IPS-18a (cell line): Measurements from ENCODE around the gene COMMD10.

Experiments
- H3K27ac ChIP-seq: one replicate; pipeline ENCODE4 v1.5.1; 2013; ENCODE audit warnings: low read length
- H3K27me3 ChIP-seq: one replicate; pipeline ENCODE4 v1.6.1; 2013; ENCODE audit warnings: mild to moderate bottlenecking, low read length; ENCODE audit not compliant: control insufficient read depth, insufficient read depth
- H3K36me3 ChIP-seq: one replicate; pipeline ENCODE4 v1.6.1; 2013; ENCODE audit warnings: low read depth, low read length; ENCODE audit not compliant: control insufficient read depth
- H3K4me1 ChIP-seq: one replicate; pipeline ENCODE4 v1.6.1; 2013; ENCODE audit warnings: low read depth, low read length; ENCODE audit not compliant: control insufficient read depth
- H3K4me3 ChIP-seq: one replicate; pipeline ENCODE4 v1.5.1; 2013; ENCODE audit warnings: low read length
- H3K9ac ChIP-seq: one replicate; pipeline ENCODE4 v1.6.1; 2013; ENCODE audit warnings: mild to moderate bottlenecking, low read length, moderate library complexity
- H3K9me3 ChIP-seq: one replicate; pipeline ENCODE4 v1.6.1; 2013; ENCODE audit warnings: low read depth, low read length; ENCODE audit not compliant: control insufficient read depth

The COMMD10 gene

GRCh38 chr5:116296335-116297072, 211.7 kb downstream of the COMMD10 start:
- Histone ChIP-seq H3K27me3 (no peaks in the 10 kb centered on the region), H3K9ac (no peak overlapping the region), H3K36me3 (no peaks in the 10 kb centered on the region)

GRCh38 chr5:116297296-116297814, 212.5 kb downstream of the COMMD10 start:
- H3K36me3 ChIP-seq: peaks cover under 1% of the 10 kb centered on the region
- H3K27me3 ChIP-seq: no peaks in the 10 kb centered on the region
- H3K27ac ChIP-seq: no peak overlapping the region
- no peaks in the 10 kb centered on the region for H3K9me3 ChIP-seq
- no peak overlapping the region for H3K9ac ChIP-seq
- no peak overlapping the region for H3K4me3 ChIP-seq
- H3K4me1 ChIP-seq: peaks cover 4% of the 10 kb centered on the region

More at GRCh38 chr5:116296335-116297072, 211.7 kb downstream of the COMMD10 start:
- H3K4me3 ChIP-seq: no peak overlapping the region
- peaks cover 6% of the 10 kb centered on the region for H3K4me1 ChIP-seq
- no peak overlapping the region for H3K27ac ChIP-seq
- H3K9me3 ChIP-seq: no peaks in the 10 kb centered on the region

- Histone ChIP-seq H3K4me3 (no peak overlapping the region), H3K4me1 (peaks cover 4% of the 10 kb centered on the region), H3K36me3 (peaks cover 5% of the 10 kb centered on the region), H3K27ac (no peak overlapping the region), H3K27me3 (no peaks in the 10 kb centered on the region), H3K9ac (no peak overlapping the region), H3K9me3 (no peaks in the 10 kb centered on the region)
Measured at GRCh38 chr5:116299746-116300640, 215.2 kb downstream of the COMMD10 start.

GRCh38 chr5:116301110-116301509, 216.3 kb downstream of the COMMD10 start:
- H3K4me1 ChIP-seq: peaks cover 4% of the 10 kb centered on the region
- H3K9me3 ChIP-seq: no peaks in the 10 kb centered on the region
- H3K27me3 ChIP-seq: no peaks in the 10 kb centered on the region
- peaks cover 9% of the 10 kb centered on the region for H3K36me3 ChIP-seq
- H3K4me3 ChIP-seq: no peak overlapping the region
- H3K27ac ChIP-seq: no peak overlapping the region
- H3K9ac ChIP-seq: no peak overlapping the region

- H3K9ac ChIP-seq: no peak overlapping the region
- H3K9me3 ChIP-seq: peaks cover 3% of the 10 kb centered on the region
- no peak overlapping the region for H3K27ac ChIP-seq
- H3K36me3 ChIP-seq: peaks cover 9% of the 10 kb centered on the region
- H3K4me3 ChIP-seq: no peak overlapping the region
- no peaks in the 10 kb centered on the region for H3K27me3 ChIP-seq
- peaks cover 4% of the 10 kb centered on the region for H3K4me1 ChIP-seq
Measured at GRCh38 chr5:116303340-116303739, 218.5 kb downstream of the COMMD10 start.

- Histone ChIP-seq H3K4me1 (peaks cover 4% of the 10 kb centered on the region), H3K27ac (no peak overlapping the region), H3K9me3 (peaks cover 3% of the 10 kb centered on the region), H3K36me3 (peaks cover 9% of the 10 kb centered on the region), H3K4me3 (no peak overlapping the region), H3K27me3 (no peaks in the 10 kb centered on the region), H3K9ac (no peak overlapping the region)
Measured at GRCh38 chr5:116303810-116304209, 219.0 kb downstream of the COMMD10 start.

GRCh38 chr5:116305899-116306298, 221.1 kb downstream of the COMMD10 start:
- no peaks in the 10 kb centered on the region for H3K27me3 ChIP-seq
- H3K4me1 ChIP-seq: peaks cover 4% of the 10 kb centered on the region
- no peak overlapping the region for H3K9ac ChIP-seq
- no peak overlapping the region for H3K27ac ChIP-seq
- H3K36me3 ChIP-seq: peaks cover 9% of the 10 kb centered on the region
- H3K9me3 ChIP-seq: peaks cover 3% of the 10 kb centered on the region
- H3K4me3 ChIP-seq: no peak overlapping the region

- Histone ChIP-seq H3K27ac (no peak overlapping the region), H3K4me3 (no peak overlapping the region), H3K4me1 (peaks cover 4% of the 10 kb centered on the region), H3K27me3 (no peaks in the 10 kb centered on the region), H3K36me3 (peaks cover 9% of the 10 kb centered on the region), H3K9me3 (peaks cover 3% of the 10 kb centered on the region), H3K9ac (no peak overlapping the region)
Measured at GRCh38 chr5:116306846-116307245, 222.0 kb downstream of the COMMD10 start.

GRCh38 chr5:116308391-116308790, 223.6 kb downstream of the COMMD10 start:
- Histone ChIP-seq H3K27ac (no peak overlapping the region), H3K9me3 (peaks cover 3% of the 10 kb centered on the region), H3K36me3 (peaks cover 4% of the 10 kb centered on the region), H3K9ac (no peak overlapping the region), H3K27me3 (no peaks in the 10 kb centered on the region), H3K4me3 (no peak overlapping the region), H3K4me1 (peaks cover 4% of the 10 kb centered on the region)

GRCh38 chr5:116313366-116313765, 228.5 kb downstream of the COMMD10 start:
- Histone ChIP-seq H3K4me1 (no peaks in the 10 kb centered on the region), H3K27me3 (no peaks in the 10 kb centered on the region), H3K9me3 (peaks cover under 1% of the 10 kb centered on the region), H3K36me3 (no peaks in the 10 kb centered on the region), H3K27ac (no peak overlapping the region), H3K9ac (no peak overlapping the region), H3K4me3 (no peak overlapping the region)

GRCh38 chr5:116315531-116315930, 230.7 kb downstream of the COMMD10 start:
- Histone ChIP-seq H3K9me3 (no peaks in the 10 kb centered on the region), H3K27me3 (no peaks in the 10 kb centered on the region), H3K4me1 (no peaks in the 10 kb centered on the region), H3K4me3 (no peak overlapping the region), H3K27ac (no peak overlapping the region), H3K9ac (no peak overlapping the region), H3K36me3 (no peaks in the 10 kb centered on the region)
